HepG2 (cell line): ENCODE data around the gene SCGB2A2. TPM values are rescaled to one million over a fixed set of nuclear protein-coding genes. Genes with fewer than 3 reads are reported as not detected.

Source experiments
- ETV5 ChIP-seq: IDR thresholded peaks from 2 replicates; pipeline ENCODE4 v1.6.1; 2018; ENCODE audit warnings: missing biosample characterization, missing genetic modification reagents, inconsistent platforms, borderline replicate concordance
- HDAC2 ChIP-seq: sonication (generic); formaldehyde crosslinking; IDR thresholded peaks from 2 replicates; pipeline ENCODE4 v1.4.0; 2020; ENCODE audit warnings: missing genetic modification reagents
- IRF9 ChIP-seq: sonication (generic); formaldehyde crosslinking; IDR thresholded peaks from 2 replicates; pipeline ENCODE4 v1.8.0; 2022; ENCODE audit warnings: missing genetic modification reagents, mild to moderate bottlenecking, borderline replicate concordance
- KLF6 ChIP-seq: IDR thresholded peaks from 2 replicates; pipeline ENCODE4 v1.8.0; 2016; ENCODE audit warnings: missing biosample characterization, missing genetic modification reagents
- NFKBIZ ChIP-seq: IDR thresholded peaks from 2 replicates; pipeline ENCODE4 v1.6.1; 2018; ENCODE audit warnings: missing genetic modification reagents, missing compliant biosample characterization
- SETDB1 ChIP-seq: sonication (generic); formaldehyde crosslinking; IDR thresholded peaks from 2 replicates; pipeline ENCODE4 v1.5.1; 2020; ENCODE audit warnings: missing genetic modification reagents, mild to moderate bottlenecking, borderline replicate concordance
- SNAPC5 ChIP-seq: sonication (generic); formaldehyde crosslinking; IDR thresholded peaks from 2 replicates; pipeline ENCODE4 v1.8.1; 2023; ENCODE audit warnings: mild to moderate bottlenecking, missing genetic modification reagents, borderline replicate concordance
- SOX5 ChIP-seq: IDR thresholded peaks from 2 replicates; pipeline ENCODE4 v1.6.1; 2016; ENCODE audit warnings: borderline replicate concordance
- TSC22D2 ChIP-seq: sonication (generic); formaldehyde crosslinking; IDR thresholded peaks from 2 replicates; pipeline ENCODE4 v1.5.1; 2020; ENCODE audit warnings: missing genetic modification reagents, mild to moderate bottlenecking, borderline replicate concordance
- ZKSCAN8 ChIP-seq: IDR thresholded peaks from 2 replicates; pipeline ENCODE4 v1.6.1; 2016; ENCODE audit warnings: borderline replicate concordance, missing genetic modification reagents, missing compliant biosample characterization
- ZMAT3 ChIP-seq: sonication (generic); formaldehyde crosslinking; conservative IDR thresholded peaks from 2 replicates; pipeline ENCODE4 v1.7.0; 2021; ENCODE audit warnings: missing genetic modification reagents
- ZNF121 ChIP-seq: sonication (generic); formaldehyde crosslinking; IDR thresholded peaks from 2 replicates; pipeline ENCODE4 v1.5.0; 2020; ENCODE audit warnings: mild to moderate bottlenecking, missing genetic modification reagents
- ZNF282 ChIP-seq: fragments of 450-650 bp; IDR thresholded peaks from 2 replicates; pipeline ENCODE4 v1.6.1; 2018; ENCODE audit not compliant: partially characterized antibody
- ZNF3 ChIP-seq: IDR thresholded peaks from 2 replicates; pipeline ENCODE4 v1.7.0; 2017; ENCODE audit warnings: inconsistent platforms
- ZNF431 ChIP-seq: sonication (generic); formaldehyde crosslinking; IDR thresholded peaks from 2 replicates; pipeline ENCODE4 v1.9.0; 2022; ENCODE audit warnings: missing genetic modification reagents, low read depth, mild to moderate bottlenecking, borderline replicate concordance
- ZNF580 ChIP-seq: IDR thresholded peaks from 2 replicates; pipeline ENCODE4 v1.6.1; 2016; ENCODE audit warnings: low read depth, borderline replicate concordance
- ZNF629 ChIP-seq: sonication (generic); formaldehyde crosslinking; conservative IDR thresholded peaks from 2 replicates; pipeline ENCODE4 v1.5.0; 2020; ENCODE audit warnings: missing genetic modification reagents
- ZNF790 ChIP-seq: sonication (generic); formaldehyde crosslinking; IDR thresholded peaks from 2 replicates; pipeline ENCODE4 v1.8.0; 2022; ENCODE audit warnings: missing genetic modification reagents, mild to moderate bottlenecking, borderline replicate concordance
- polyA plus RNA-seq, 8 experiments: library from polyadenylated mRNA; depleted of rRNA in 3 of 8; stranded (reverse) in 7 of 8; unstranded in 1 of 8; fragments of >200 nt; fragmentation: Illumina TruSeq in 4 of 8; extraction: Trizol in 4 of 8; gene quantifications; 2 replicates each; pipeline versions ENCODE4 v1.2.1 to v1.2.3, GENCODE V29; 2011 to 2016; ENCODE audit warnings: low read depth in 4 of 8, missing spikeins in 1 of 8, mixed read lengths in 1 of 8; ENCODE audit not compliant: insufficient read depth in 1 of 8
- total RNA-seq, 5 experiments: library from RNA; depleted of rRNA; stranded (reverse); fragments of >200 nt; fragmentation: Illumina TruSeq; extraction: Trizol; gene quantifications; 2 replicates each; pipeline ENCODE4 v1.2.3, GENCODE V29; 2016; ENCODE audit warnings: low read depth in 1 of 5
- TF ChIP-seq, protein P1 (sequence below): sonication (generic); formaldehyde crosslinking; IDR thresholded peaks from 2 replicates; pipeline ENCODE4 v1.4.0; 2020; ENCODE audit warnings: missing genetic modification reagents, borderline replicate concordance
- TF ChIP-seq, protein P2 (sequence below): conservative IDR thresholded peaks from 2 replicates; pipeline ENCODE4 v1.6.1; 2018; ENCODE audit warnings: missing genetic modification reagents
- TF ChIP-seq, protein P3 (sequence below): sonication (generic); formaldehyde crosslinking; IDR thresholded peaks from 2 replicates; pipeline ENCODE4 v1.4.0; 2020; ENCODE audit warnings: mild to moderate bottlenecking, missing genetic modification reagents

The SCGB2A2 gene
- total and polyA plus RNA-seq, 2 of the 13 experiments (the other 11 are each of a cell fraction or from before 2014, with no cell fraction given), result 0.12 TPM; not detected in 1

GRCh38 chr11:62245271-62245753 is 24.6 kb upstream of the SCGB2A2 start (continued):
- TF ChIP-seq ETV5 (CRISPR knock-in tag) (peak; percentile 31; the same call in 1 of the 2 replicates), NFKBIZ (CRISPR knock-in tag) (no peak), KLF6 (CRISPR knock-in tag) (peak; percentile 94), SOX5 (CRISPR knock-in tag) (peak; percentile 11; the same call in 1 of the 2 replicates), ZKSCAN8 (CRISPR knock-in tag) (0 out of 2 replicates have a peak, but pooled peaks have one; percentile 28), ZNF580 (CRISPR knock-in tag) (peak; percentile 66; the same call in 1 of the 2 replicates), HDAC2 (CRISPR knock-in tag) (peak; percentile 75), SETDB1 (CRISPR knock-in tag) (no peak), SNAPC5 (CRISPR knock-in tag) (0 out of 2 replicates have a peak, but pooled peaks have one; percentile 73), ZNF790 (CRISPR knock-in tag) (no peak), IRF9 (no peak), ZNF3 (0 out of 2 replicates have a peak, but pooled peaks have one; percentile 38), ZNF431 (CRISPR knock-in tag) (no peak), ZNF121 (no peak), ZNF282 (no peak), TSC22D2 (CRISPR knock-in tag) (peak; percentile 79; the same call in 1 of the 2 replicates), ZMAT3 (CRISPR knock-in tag) (peak; percentile 41; the same call in 1 of the 2 replicates), ZNF629 (CRISPR knock-in tag) (no peak)
- TF ChIP-seq, protein P1, sequence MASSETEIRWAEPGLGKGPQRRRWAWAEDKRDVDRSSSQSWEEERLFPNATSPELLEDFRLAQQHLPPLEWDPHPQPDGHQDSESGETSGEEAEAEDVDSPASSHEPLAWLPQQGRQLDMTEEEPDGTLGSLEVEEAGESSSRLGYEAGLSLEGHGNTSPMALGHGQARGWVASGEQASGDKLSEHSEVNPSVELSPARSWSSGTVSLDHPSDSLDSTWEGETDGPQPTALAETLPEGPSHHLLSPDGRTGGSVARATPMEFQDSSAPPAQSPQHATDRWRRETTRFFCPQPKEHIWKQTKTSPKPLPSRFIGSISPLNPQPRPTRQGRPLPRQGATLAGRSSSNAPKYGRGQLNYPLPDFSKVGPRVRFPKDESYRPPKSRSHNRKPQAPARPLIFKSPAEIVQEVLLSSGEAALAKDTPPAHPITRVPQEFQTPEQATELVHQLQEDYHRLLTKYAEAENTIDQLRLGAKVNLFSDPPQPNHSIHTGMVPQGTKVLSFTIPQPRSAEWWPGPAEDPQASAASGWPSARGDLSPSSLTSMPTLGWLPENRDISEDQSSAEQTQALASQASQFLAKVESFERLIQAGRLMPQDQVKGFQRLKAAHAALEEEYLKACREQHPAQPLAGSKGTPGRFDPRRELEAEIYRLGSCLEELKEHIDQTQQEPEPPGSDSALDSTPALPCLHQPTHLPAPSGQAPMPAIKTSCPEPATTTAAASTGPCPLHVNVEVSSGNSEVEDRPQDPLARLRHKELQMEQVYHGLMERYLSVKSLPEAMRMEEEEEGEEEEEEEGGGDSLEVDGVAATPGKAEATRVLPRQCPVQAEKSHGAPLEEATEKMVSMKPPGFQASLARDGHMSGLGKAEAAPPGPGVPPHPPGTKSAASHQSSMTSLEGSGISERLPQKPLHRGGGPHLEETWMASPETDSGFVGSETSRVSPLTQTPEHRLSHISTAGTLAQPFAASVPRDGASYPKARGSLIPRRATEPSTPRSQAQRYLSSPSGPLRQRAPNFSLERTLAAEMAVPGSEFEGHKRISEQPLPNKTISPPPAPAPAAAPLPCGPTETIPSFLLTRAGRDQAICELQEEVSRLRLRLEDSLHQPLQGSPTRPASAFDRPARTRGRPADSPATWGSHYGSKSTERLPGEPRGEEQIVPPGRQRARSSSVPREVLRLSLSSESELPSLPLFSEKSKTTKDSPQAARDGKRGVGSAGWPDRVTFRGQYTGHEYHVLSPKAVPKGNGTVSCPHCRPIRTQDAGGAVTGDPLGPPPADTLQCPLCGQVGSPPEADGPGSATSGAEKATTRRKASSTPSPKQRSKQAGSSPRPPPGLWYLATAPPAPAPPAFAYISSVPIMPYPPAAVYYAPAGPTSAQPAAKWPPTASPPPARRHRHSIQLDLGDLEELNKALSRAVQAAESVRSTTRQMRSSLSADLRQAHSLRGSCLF (CRISPR knock-in tag), result no peak
- TF ChIP-seq, protein P2, sequence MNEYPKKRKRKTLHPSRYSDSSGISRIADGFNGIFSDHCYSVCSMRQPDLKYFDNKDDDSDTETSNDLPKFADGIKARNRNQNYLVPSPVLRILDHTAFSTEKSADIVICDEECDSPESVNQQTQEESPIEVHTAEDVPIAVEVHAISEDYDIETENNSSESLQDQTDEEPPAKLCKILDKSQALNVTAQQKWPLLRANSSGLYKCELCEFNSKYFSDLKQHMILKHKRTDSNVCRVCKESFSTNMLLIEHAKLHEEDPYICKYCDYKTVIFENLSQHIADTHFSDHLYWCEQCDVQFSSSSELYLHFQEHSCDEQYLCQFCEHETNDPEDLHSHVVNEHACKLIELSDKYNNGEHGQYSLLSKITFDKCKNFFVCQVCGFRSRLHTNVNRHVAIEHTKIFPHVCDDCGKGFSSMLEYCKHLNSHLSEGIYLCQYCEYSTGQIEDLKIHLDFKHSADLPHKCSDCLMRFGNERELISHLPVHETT (CRISPR knock-in tag), result no peak
- TF ChIP-seq, protein P3, sequence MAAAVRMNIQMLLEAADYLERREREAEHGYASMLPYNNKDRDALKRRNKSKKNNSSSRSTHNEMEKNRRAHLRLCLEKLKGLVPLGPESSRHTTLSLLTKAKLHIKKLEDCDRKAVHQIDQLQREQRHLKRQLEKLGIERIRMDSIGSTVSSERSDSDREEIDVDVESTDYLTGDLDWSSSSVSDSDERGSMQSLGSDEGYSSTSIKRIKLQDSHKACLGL (CRISPR knock-in tag), result 0 out of 2 replicates have a peak, but pooled peaks have one; percentile 20
